Thoracic aorta endothelial cell (primary cell): Measurements from ENCODE around the gene MIEF1. TPM values are rescaled to one million over a fixed set of nuclear protein-coding genes. Genes with fewer than 3 reads are reported as not detected.

Experiments
- total RNA-seq: library from RNA; depleted of rRNA; stranded (reverse); fragments of >200 nt; gene quantifications from 2 replicates; pipeline ENCODE4 v1.2.3, GENCODE V29; 2012

The MIEF1 gene
- 34.3 and 42.6 TPM in 2 replicates for total RNA-seq

GRCh38 chr22:39502109-39502788 is at the start of gene MIEF1:
Gene MIEF1, plus strand, starts transcription at chr22:39502290. Its CDS starts 9,005 bp downstream, at chr22:39511295.

DNA sequence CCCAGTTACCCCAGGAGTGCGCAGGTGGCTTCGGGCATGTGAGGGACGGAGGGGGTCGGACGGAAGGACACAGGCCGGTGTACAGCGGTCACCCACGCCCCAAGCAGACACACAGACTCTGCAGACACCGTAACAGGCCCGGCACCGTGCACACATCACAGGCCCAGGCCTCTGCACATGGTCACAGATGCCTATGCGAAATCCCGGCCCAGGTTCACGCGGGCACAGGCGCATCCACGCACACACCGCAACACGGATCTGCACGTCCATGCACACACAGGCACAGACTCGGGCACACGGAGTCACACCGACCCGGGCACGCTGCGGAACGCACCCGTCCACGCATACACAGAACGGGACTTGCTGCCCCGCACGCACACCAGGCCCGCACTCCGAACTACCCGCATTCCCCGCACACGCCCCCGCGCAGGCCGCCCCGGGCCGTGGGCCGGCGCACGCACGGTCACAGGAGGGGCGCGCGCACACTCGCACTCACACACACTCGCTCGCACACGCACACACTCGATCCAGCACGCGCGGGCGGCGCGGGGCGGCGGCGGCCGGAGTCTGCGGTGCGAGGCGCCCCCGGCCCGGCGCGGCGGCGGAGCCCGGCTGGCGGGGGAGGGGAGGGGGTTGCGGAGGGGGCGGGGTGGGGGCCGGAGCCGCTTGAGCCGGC is 45.4 kb upstream of the MIEF1 start, which contains the start of gene MGAT3:
TSS of gene MGAT3 (plus strand) at position 491 of the 676 bp plus-strand sequence. CDS start 30,336 bp downstream, outside the sequence.

GRCh38 chr22:39520226-39521105 is 18.4 kb downstream of the MIEF1 start, which contains the start of gene ATF4:
Gene ATF4, plus strand, starts transcription at chr22:39520562. Its CDS starts 884 bp downstream, at chr22:39521446.

GRCh38 chr22:39532215-39533073 is 30.4 kb downstream of the MIEF1 start, which contains the start of gene RPS19BP1:
Gene RPS19BP1, minus strand, starts transcription at chr22:39532748. Its CDS starts 10 bp downstream, at chr22:39532738.

Other genes starting within 250 kb of the MIEF1 start
- gene RPL3, start 182.7 kb upstream of the MIEF1 start, total RNA-seq = 2,415 and 2,760 TPM in 2 replicates
- 1.7 and 2.8 TPM in 2 replicates for gene SYNGR1, start 152.3 kb upstream of the MIEF1 start, total RNA-seq
- 11.6 and 14.8 TPM in 2 replicates for gene TAB1, start 102.5 kb upstream of the MIEF1 start, total RNA-seq
- not detected in 2 replicates for gene MGAT3, start 45.3 kb upstream of the MIEF1 start, total RNA-seq
- 228 and 263 TPM in 2 replicates for gene ATF4, start 18.3 kb downstream of the MIEF1 start, total RNA-seq
- 43.4 and 68.9 TPM in 2 replicates for gene RPS19BP1, start 30.5 kb downstream of the MIEF1 start, total RNA-seq
- gene CACNA1I, start 68.5 kb downstream of the MIEF1 start, total RNA-seq = not detected in 2 replicates